ENCODE data around the gene C16orf92.

DNA sequence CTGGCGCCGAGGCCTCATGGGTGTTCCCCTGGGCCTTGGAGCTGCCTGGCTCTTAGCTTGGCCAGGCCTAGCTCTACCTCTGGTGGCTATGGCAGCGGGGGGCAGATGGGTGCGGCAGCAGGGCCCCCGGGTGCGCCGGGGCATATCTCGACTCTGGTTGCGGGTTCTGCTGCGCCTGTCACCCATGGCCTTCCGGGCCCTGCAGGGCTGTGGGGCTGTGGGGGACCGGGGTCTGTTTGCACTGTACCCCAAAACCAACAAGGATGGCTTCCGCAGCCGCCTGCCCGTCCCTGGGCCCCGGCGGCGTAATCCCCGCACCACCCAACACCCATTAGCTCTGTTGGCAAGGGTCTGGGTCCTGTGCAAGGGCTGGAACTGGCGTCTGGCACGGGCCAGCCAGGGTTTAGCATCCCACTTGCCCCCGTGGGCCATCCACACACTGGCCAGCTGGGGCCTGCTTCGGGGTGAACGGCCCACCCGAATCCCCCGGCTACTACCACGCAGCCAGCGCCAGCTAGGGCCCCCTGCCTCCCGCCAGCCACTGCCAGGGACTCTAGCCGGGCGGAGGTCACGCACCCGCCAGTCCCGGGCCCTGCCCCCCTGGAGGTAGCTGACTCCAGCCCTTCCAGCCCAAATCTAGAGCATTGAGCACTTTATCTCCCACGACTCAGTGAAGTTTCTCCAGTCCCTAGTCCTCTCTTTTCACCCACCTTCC lies 35.5 kb upstream of the C16orf92 start:
- TF ChIP-seq, protein P1, sequence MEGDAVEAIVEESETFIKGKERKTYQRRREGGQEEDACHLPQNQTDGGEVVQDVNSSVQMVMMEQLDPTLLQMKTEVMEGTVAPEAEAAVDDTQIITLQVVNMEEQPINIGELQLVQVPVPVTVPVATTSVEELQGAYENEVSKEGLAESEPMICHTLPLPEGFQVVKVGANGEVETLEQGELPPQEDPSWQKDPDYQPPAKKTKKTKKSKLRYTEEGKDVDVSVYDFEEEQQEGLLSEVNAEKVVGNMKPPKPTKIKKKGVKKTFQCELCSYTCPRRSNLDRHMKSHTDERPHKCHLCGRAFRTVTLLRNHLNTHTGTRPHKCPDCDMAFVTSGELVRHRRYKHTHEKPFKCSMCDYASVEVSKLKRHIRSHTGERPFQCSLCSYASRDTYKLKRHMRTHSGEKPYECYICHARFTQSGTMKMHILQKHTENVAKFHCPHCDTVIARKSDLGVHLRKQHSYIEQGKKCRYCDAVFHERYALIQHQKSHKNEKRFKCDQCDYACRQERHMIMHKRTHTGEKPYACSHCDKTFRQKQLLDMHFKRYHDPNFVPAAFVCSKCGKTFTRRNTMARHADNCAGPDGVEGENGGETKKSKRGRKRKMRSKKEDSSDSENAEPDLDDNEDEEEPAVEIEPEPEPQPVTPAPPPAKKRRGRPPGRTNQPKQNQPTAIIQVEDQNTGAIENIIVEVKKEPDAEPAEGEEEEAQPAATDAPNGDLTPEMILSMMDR (conservative IDR thresholded peaks at IDR 0.05), result no peak
- TF ChIP-seq EZH2 (IDR thresholded peaks at IDR 0.05; ENCODE audit: low read depth), result no peak
